Measurements from ENCODE around the gene OSBP2. TPM values are rescaled to one million over a fixed set of nuclear protein-coding genes. Genes with fewer than 3 reads are reported as not detected.

The OSBP2 gene
- total and polyA plus RNA-seq, 4 donors = 1.1 to 12.3 (median 2.6) TPM

DNA sequence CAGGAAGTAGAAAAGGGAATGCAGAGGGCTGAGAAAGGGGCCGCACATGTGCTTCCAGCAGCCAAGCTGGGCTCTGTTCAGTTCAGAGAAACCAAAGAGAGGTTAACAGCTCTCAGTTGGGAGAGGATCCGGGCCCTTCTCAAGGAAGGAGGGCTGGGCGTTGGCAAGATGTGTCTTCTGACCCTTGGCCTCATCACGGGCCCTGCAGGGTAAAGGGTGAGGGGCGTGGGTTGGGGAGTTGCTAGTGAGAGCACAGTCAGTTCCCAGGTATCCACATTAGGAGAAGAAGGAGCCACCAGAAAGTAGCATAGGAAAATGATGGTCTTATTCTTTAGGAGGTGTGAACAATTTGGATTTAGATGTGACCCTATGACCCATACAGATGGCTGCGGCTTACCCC lies 73.0 kb downstream of the OSBP2 start:
- ATAC-seq (ENCODE audit: insufficient read depth, low FRiP score) (no peak), DNase-seq (no peak)
- WGBS, 2 donors = 81 to 86% methylated on average over 6 of the region's 6 CpGs
- no peak overlapping the region for H3K27ac ChIP-seq (ENCODE audit: low read depth in 1 of 2, low read length in 1 of 2)
- H3K9ac ChIP-seq (ENCODE audit: insufficient read depth in 1 of 2, low read length in 2 of 2) = no peak overlapping the region
- TF ChIP-seq, protein P1, sequence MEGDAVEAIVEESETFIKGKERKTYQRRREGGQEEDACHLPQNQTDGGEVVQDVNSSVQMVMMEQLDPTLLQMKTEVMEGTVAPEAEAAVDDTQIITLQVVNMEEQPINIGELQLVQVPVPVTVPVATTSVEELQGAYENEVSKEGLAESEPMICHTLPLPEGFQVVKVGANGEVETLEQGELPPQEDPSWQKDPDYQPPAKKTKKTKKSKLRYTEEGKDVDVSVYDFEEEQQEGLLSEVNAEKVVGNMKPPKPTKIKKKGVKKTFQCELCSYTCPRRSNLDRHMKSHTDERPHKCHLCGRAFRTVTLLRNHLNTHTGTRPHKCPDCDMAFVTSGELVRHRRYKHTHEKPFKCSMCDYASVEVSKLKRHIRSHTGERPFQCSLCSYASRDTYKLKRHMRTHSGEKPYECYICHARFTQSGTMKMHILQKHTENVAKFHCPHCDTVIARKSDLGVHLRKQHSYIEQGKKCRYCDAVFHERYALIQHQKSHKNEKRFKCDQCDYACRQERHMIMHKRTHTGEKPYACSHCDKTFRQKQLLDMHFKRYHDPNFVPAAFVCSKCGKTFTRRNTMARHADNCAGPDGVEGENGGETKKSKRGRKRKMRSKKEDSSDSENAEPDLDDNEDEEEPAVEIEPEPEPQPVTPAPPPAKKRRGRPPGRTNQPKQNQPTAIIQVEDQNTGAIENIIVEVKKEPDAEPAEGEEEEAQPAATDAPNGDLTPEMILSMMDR (IDR thresholded peaks at IDR 0.05; ENCODE audit: control extremely low read depth, extremely low read depth) = no peak
- no peak overlapping the region for H3K4me3 ChIP-seq
- H3K9me3 ChIP-seq (ENCODE audit: control insufficient read depth in 4 of 4, insufficient read depth in 3 of 4, low read length in 3 of 4) = no peaks in the 10 kb centered on the region
- no peaks in the 10 kb centered on the region for H3K4me1 ChIP-seq (ENCODE audit: control insufficient read depth in 5 of 5, insufficient read depth in 5 of 5, low read length in 5 of 5)
- no peaks in the 10 kb centered on the region for H3K36me3 ChIP-seq (ENCODE audit: control insufficient read depth in 4 of 4, insufficient read depth in 4 of 4, low read length in 4 of 4)
- no peaks in the 10 kb centered on the region for H3K27me3 ChIP-seq (ENCODE audit: control insufficient read depth in 3 of 3, insufficient read depth in 3 of 3, low read length in 2 of 3)

DNA sequence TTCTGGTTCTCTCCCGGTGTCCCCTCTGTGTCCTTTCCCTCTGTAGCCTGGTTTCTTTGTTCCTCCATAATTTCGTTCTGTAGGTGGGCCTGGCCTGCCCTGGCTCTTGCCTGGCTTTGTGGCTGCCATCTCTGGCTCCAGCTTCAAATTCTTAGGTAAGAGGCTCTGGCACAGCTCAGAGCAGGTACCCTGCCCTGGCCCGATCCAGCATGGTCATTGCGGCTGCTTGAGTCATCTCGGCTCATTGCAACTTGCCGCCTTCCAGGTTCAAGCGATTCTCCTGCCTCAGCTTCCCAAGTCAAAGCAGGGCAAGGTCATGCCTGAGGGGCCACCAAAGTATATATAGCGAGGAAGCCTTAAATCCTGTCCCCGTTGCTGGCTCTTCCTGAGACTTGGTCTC lies 76.0 kb downstream of the OSBP2 start:
- no peak overlapping the region for H3K4me3 ChIP-seq
- H3K9me3 ChIP-seq (ENCODE audit: control insufficient read depth in 4 of 4, insufficient read depth in 3 of 4, low read length in 3 of 4) = no peaks in the 10 kb centered on the region
- 92 to 98% methylated on average over 9 of the region's 9 CpGs for WGBS, 2 donors
- H3K36me3 ChIP-seq (ENCODE audit: control insufficient read depth in 4 of 4, insufficient read depth in 4 of 4, low read length in 4 of 4) = no peaks in the 10 kb centered on the region
- no peak overlapping the region for H3K9ac ChIP-seq (ENCODE audit: insufficient read depth in 1 of 2, low read length in 2 of 2)
- H3K4me1 ChIP-seq (ENCODE audit: control insufficient read depth in 5 of 5, insufficient read depth in 5 of 5, low read length in 5 of 5) = no peaks in the 10 kb centered on the region
- ATAC-seq (ENCODE audit: insufficient read depth, low FRiP score) (no peak), DNase-seq (no peak)
- H3K27me3 ChIP-seq (ENCODE audit: control insufficient read depth in 3 of 3, insufficient read depth in 3 of 3, low read length in 2 of 3) = no peaks in the 10 kb centered on the region
- H3K27ac ChIP-seq (ENCODE audit: low read depth in 1 of 2, low read length in 1 of 2) = no peak overlapping the region
- TF ChIP-seq, protein P1 (IDR thresholded peaks at IDR 0.05; ENCODE audit: control extremely low read depth, extremely low read depth) = no peak

DNA sequence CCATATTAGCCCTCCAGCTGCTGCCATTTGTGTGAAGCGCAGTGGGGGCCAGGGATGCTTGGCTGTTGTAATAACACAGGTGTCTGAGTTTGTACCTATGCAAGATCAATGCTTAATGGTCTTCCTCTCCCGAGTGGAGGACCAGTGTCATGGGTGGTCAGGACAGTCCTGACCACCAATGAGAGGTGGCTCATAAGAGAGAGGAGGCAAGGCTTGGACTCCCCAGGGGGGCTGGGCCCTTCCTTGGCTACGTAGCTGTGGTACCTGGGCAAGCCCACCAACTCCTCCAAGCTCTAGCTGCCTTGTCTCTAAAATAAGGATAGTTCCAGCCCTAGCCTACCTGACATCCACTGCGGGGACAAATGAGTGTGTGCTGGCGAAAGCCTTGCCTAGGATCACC lies 79.2 kb downstream of the OSBP2 start:
- DNase-seq (no peak), ATAC-seq (ENCODE audit: insufficient read depth, low FRiP score) (no peak)
- Histone ChIP-seq H3K4me3 (no peak overlapping the region), H3K27me3 (ENCODE audit: control insufficient read depth in 3 of 3, insufficient read depth in 3 of 3, low read length in 2 of 3) (no peaks in the 10 kb centered on the region), H3K4me1 (ENCODE audit: control insufficient read depth in 5 of 5, insufficient read depth in 5 of 5, low read length in 5 of 5) (no peaks in the 10 kb centered on the region), H3K27ac (ENCODE audit: low read depth in 1 of 2, low read length in 1 of 2) (no peak overlapping the region), H3K9me3 (ENCODE audit: control insufficient read depth in 4 of 4, insufficient read depth in 3 of 4, low read length in 3 of 4) (no peaks in the 10 kb centered on the region), H3K36me3 (ENCODE audit: control insufficient read depth in 4 of 4, insufficient read depth in 4 of 4, low read length in 4 of 4) (no peaks in the 10 kb centered on the region), H3K9ac (ENCODE audit: insufficient read depth in 1 of 2, low read length in 2 of 2) (no peak overlapping the region)
- TF ChIP-seq, protein P1 (IDR thresholded peaks at IDR 0.05; ENCODE audit: control extremely low read depth, extremely low read depth) = no peak
- WGBS, 2 donors = 94 to 95% methylated on average over 5 of the region's 5 CpGs

DNA sequence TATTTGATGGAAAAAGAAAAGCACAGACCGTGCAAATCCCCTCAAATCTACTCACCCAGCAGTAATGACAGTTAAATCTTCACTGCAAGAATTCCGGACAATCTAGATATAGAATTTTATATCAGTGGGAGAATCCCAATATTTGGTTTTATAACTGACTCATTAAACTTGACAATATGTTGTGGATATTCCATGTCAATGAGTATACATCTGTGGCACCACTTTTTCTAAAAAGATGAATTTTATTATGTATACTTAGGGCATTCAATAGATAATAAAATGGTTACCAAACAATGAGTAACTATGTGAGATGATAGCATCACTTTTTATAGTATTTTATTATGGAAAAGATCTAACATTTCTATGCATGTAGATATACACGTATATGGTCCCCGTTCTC lies 79.9 kb downstream of the OSBP2 start:
- WGBS, 2 donors = 95 to 98% methylated on average over 4 of the region's 4 CpGs
- H3K27me3 ChIP-seq (ENCODE audit: control insufficient read depth in 3 of 3, insufficient read depth in 3 of 3, low read length in 2 of 3) = no peaks in the 10 kb centered on the region
- TF ChIP-seq, protein P1 (IDR thresholded peaks at IDR 0.05; ENCODE audit: control extremely low read depth, extremely low read depth) = no peak
- H3K9me3 ChIP-seq (ENCODE audit: control insufficient read depth in 4 of 4, insufficient read depth in 3 of 4, low read length in 3 of 4) = no peaks in the 10 kb centered on the region
- no peaks in the 10 kb centered on the region for H3K4me1 ChIP-seq (ENCODE audit: control insufficient read depth in 5 of 5, insufficient read depth in 5 of 5, low read length in 5 of 5)
- H3K36me3 ChIP-seq (ENCODE audit: control insufficient read depth in 4 of 4, insufficient read depth in 4 of 4, low read length in 4 of 4) = no peaks in the 10 kb centered on the region
- H3K27ac ChIP-seq (ENCODE audit: low read depth in 1 of 2, low read length in 1 of 2) = no peak overlapping the region
- H3K4me3 ChIP-seq = no peak overlapping the region
- no peak for DNase-seq
- ATAC-seq (ENCODE audit: insufficient read depth, low FRiP score) = no peak
- H3K9ac ChIP-seq (ENCODE audit: insufficient read depth in 1 of 2, low read length in 2 of 2) = no peak overlapping the region

Data from lung (tissue), 12 donors.